HepG2 (cell line): Measurements from ENCODE around the gene CFAP70.

Experiments
- CTCF ChIP-seq: sonication (generic); formaldehyde crosslinking; IDR thresholded peaks from 2 replicates; pipeline ENCODE4 v1.5.0; 2020; ENCODE audit warnings: mild to moderate bottlenecking, missing genetic modification reagents, moderate library complexity
- ZFX ChIP-seq: sonication (generic); formaldehyde crosslinking; IDR thresholded peaks from 2 replicates; pipeline ENCODE4 v1.4.0; 2020; ENCODE audit warnings: mild to moderate bottlenecking, low read depth, missing genetic modification reagents, moderate library complexity
- ZNF331 ChIP-seq: sonication (generic); formaldehyde crosslinking; IDR thresholded peaks from 2 replicates; pipeline ENCODE4 v1.4.0; 2020; ENCODE audit warnings: missing genetic modification reagents
- ZNF768 ChIP-seq: sonication (generic); formaldehyde crosslinking; IDR thresholded peaks from 2 replicates; pipeline ENCODE4 v1.4.0; 2020; ENCODE audit warnings: missing genetic modification reagents
- TF ChIP-seq, protein P1 (sequence below): IDR thresholded peaks from 2 replicates; pipeline ENCODE4 v1.6.1; 2012; ENCODE audit warnings: inconsistent platforms
- TF ChIP-seq, protein P2 (sequence below): sonication (generic); formaldehyde crosslinking; IDR thresholded peaks from 2 replicates; pipeline ENCODE4 v1.4.0; 2020; ENCODE audit warnings: low read depth, mild to moderate bottlenecking, missing genetic modification reagents

GRCh38 chr10:73310475-73310874 lies 48.2 kb downstream of the CFAP70 start:
- TF ChIP-seq CTCF (CRISPR knock-in tag) = no peak
- no peak for TF ChIP-seq ZNF331 (CRISPR knock-in tag)
- TF ChIP-seq ZNF768 (CRISPR knock-in tag) = no peak
- TF ChIP-seq, protein P1, sequence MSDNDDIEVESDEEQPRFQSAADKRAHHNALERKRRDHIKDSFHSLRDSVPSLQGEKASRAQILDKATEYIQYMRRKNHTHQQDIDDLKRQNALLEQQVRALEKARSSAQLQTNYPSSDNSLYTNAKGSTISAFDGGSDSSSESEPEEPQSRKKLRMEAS = no peak
- TF ChIP-seq, protein P2, sequence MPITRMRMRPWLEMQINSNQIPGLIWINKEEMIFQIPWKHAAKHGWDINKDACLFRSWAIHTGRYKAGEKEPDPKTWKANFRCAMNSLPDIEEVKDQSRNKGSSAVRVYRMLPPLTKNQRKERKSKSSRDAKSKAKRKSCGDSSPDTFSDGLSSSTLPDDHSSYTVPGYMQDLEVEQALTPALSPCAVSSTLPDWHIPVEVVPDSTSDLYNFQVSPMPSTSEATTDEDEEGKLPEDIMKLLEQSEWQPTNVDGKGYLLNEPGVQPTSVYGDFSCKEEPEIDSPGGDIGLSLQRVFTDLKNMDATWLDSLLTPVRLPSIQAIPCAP (CRISPR knock-in tag) = no peak
- TF ChIP-seq ZFX (CRISPR knock-in tag) = no peak
